ENCODE results near the gene ITGA2B. TPM values are rescaled to one million over a fixed set of nuclear protein-coding genes. Genes with fewer than 3 reads are reported as not detected.

The ITGA2B gene
- total RNA-seq, 2 experiments from 2014 or later, result 0.27 to 0.47 TPM

GRCh38 chr17:44385287-44386181 lies 3.9 kb downstream of the ITGA2B start:
- H3K27ac Mint-ChIP-seq, result no peak overlapping the region
- peak; percentile 84 for DNase-seq
- H3K4me3 Mint-ChIP-seq, result peak overlapping the region; percentile 67
- peaks cover 22% of the 10 kb centered on the region for H3K4me1 Mint-ChIP-seq
- ChIA-PET CTCF (interaction anchor here (1.0 to 1.8 kb wide), 5 partner anchors 9 to 175 kb away, joined by 3 to 7 read pairs (median 4); partner anchors contain the start of gene FAM171A2), POLR2A (interaction anchor here (0.6 kb wide), 1 partner anchor 166 kb away, joined by 4 read pairs; the partner anchor contains the start of gene UBTF)
- peaks cover 35% of the 10 kb centered on the region for H3K27me3 Mint-ChIP-seq
- no peaks in the 10 kb centered on the region for H3K9me3 Mint-ChIP-seq
- H3K36me3 Mint-ChIP-seq (ENCODE audit: low read depth), result peaks cover 2% of the 10 kb centered on the region

DNA sequence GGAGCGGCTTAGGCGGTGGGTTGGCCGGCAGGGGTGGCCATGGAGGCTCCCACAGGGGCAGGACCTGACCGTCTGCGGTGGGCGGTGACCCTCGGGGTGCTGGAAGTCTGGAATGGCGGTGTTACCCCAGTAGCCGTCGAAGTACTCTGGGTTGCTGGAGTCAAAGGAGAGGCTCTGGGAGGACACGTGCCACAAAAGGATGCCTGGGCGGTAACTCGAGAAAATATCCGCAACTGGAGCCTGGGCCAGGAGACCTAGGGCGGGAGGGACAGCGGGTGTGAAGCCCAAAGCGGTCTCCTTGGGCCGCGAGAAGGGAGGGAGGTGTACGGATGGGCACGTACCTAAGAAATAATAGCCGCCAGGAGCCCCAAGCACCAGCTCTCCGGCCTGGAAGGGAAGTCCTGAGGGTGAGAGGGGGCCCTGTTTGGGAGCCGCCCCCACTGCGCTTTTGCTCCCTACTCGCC lies 4.6 kb downstream of the ITGA2B start:
- ChIA-PET POLR2A (interaction anchor here (0.6 kb wide), 1 partner anchor 166 kb away, joined by 4 read pairs; the partner anchor contains the start of gene UBTF), CTCF (interaction anchor here (1.0 to 1.8 kb wide), 4 partner anchors 9 to 175 kb away, joined by 3 to 7 read pairs (median 4); partner anchors contain the start of gene FAM171A2)
- Mint-ChIP-seq H3K36me3 (ENCODE audit: low read depth) (peaks cover 2% of the 10 kb centered on the region), H3K4me3 (peak overlapping the region; percentile 67), H3K9me3 (no peaks in the 10 kb centered on the region), H3K4me1 (peaks cover 19% of the 10 kb centered on the region), H3K27ac (peak overlapping the region; percentile 31), H3K27me3 (peaks cover 35% of the 10 kb centered on the region)
- no peak for DNase-seq

DNA sequence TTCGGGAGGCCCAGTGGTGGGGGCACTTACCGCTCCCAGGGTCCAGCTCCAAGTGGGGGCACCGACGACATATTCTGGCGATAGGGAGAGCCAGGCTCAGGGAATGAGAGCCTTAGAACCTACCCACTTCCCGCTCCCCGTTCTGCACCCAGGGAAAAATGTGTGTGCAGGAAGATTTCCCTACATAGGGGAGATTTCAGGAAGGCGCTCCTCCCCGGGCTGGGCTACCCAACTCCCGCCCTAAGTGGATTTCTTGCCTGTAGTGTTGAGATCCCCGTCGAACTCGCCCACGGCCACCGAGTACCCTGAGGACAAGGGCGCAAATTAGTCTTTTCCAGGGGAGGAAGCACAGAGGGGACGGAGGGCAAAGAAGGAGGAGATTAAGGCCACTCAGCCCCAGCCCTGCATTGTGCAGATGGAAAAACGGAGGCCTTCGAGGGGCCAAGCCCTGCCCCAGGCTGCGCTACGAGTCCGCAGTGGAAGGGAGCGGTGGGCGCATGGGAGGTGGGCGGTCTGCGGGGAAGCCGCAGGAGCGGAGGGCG lies 5.1 kb downstream of the ITGA2B start:
- no peak overlapping the region for H3K27ac Mint-ChIP-seq
- H3K27me3 Mint-ChIP-seq, result peaks cover 35% of the 10 kb centered on the region
- H3K4me1 Mint-ChIP-seq, result peaks cover 14% of the 10 kb centered on the region
- no peaks in the 10 kb centered on the region for H3K9me3 Mint-ChIP-seq
- H3K4me3 Mint-ChIP-seq, result peak overlapping the region; percentile 67
- ChIA-PET POLR2A (no interaction called here), CTCF (interaction anchor here (1.0 to 1.8 kb wide), 3 partner anchors 8 to 174 kb away, joined by 3 to 7 read pairs (median 4); partner anchors contain the start of gene FAM171A2)
- H3K36me3 Mint-ChIP-seq (ENCODE audit: low read depth), result peaks cover 2% of the 10 kb centered on the region
- DNase-seq, result no peak

DNA sequence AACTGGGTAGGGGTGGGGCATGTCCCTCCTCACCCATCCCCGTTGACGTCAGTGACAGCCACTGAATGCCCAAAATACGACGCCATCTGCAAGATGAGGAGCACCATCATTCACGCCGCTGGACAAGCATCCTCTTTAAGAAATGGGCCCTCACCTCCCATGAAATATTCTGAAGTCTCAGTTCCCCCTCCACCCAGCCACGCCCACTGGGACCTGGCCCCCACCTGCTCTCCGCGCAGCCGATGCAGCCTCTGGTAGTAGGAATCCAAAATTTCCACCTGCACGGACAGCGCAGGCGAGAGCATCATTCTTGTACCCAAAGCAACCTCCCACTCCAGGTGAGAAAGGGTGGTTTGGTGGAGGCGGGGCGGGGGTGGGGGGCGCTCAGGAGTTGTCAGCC lies 5.6 kb downstream of the ITGA2B start:
- peaks cover 11% of the 10 kb centered on the region for H3K4me1 Mint-ChIP-seq
- POLR2A ChIA-PET, result no interaction called here
- H3K27ac Mint-ChIP-seq, result no peak overlapping the region
- peaks cover 35% of the 10 kb centered on the region for H3K27me3 Mint-ChIP-seq
- DNase-seq, result no peak
- no peaks in the 10 kb centered on the region for H3K9me3 Mint-ChIP-seq
- CTCF ChIA-PET, result no interaction called here
- H3K36me3 Mint-ChIP-seq (ENCODE audit: low read depth), result peaks cover under 1% of the 10 kb centered on the region
- H3K4me3 Mint-ChIP-seq, result no peak overlapping the region

GRCh38 chr17:44383363-44383762 lies 6.1 kb downstream of the ITGA2B start:
- CTCF ChIA-PET, result no interaction called here
- Mint-ChIP-seq H3K36me3 (ENCODE audit: low read depth) (no peaks in the 10 kb centered on the region), H3K9me3 (no peaks in the 10 kb centered on the region), H3K4me3 (no peak overlapping the region), H3K4me1 (peaks cover 10% of the 10 kb centered on the region), H3K27ac (no peak overlapping the region), H3K27me3 (peaks cover 38% of the 10 kb centered on the region)
- DNase-seq, result no peak
- POLR2A ChIA-PET, result no interaction called here

DNA sequence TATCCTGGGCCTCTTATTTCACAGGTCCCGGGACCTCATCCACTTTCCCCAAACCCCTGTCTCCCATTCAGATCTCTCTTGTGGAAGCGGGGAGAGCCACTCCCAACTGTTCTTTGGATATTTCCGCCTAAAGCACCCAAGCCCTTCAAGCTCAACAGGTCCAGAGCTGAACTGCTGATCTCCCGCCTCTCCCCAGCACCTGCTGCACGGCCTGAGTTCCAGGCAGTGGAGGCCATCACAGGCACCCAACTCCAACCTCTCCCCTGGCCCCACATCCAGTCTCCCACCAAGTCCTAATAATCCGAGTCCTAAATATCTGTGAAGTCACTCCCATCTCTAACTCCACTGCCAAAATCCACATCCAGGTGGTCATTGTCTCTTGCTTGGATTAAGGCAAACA lies 6.5 kb downstream of the ITGA2B start:
- POLR2A ChIA-PET, result no interaction called here
- DNase-seq, result no peak
- CTCF ChIA-PET, result no interaction called here
- Mint-ChIP-seq H3K36me3 (ENCODE audit: low read depth) (no peaks in the 10 kb centered on the region), H3K27me3 (peaks cover 37% of the 10 kb centered on the region), H3K27ac (no peak overlapping the region), H3K4me3 (no peak overlapping the region), H3K4me1 (peaks cover 10% of the 10 kb centered on the region), H3K9me3 (no peaks in the 10 kb centered on the region)

DNA sequence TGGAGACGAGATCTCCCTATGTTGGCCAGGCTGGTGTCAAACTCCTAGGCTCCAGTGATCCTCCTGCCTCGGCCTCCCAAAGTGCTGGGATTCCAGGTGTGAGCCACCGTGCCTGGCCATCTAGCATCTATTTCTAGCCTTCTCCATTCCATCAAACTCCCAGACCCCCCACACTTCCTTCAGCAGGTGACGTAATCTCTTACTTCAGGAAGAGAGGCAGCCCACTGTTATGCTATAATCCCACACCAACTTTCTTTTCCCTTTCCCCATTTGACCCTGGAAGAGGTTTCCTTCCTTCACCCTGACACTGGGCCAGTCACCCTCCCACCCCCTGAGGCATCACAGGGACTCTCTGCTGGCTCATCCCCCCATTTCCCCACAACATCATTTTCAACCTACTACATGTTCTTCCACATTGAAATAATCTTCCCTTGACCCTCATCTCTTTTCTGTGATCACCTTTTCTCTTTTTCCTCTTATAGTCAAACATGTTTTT lies 7.6 kb downstream of the ITGA2B start:
- Mint-ChIP-seq H3K9me3 (no peaks in the 10 kb centered on the region), H3K27ac (no peak overlapping the region), H3K36me3 (ENCODE audit: low read depth) (no peaks in the 10 kb centered on the region), H3K27me3 (peaks cover 35% of the 10 kb centered on the region), H3K4me1 (peaks cover 10% of the 10 kb centered on the region), H3K4me3 (no peak overlapping the region)
- no peak for DNase-seq
- POLR2A ChIA-PET, result no interaction called here
- CTCF ChIA-PET, result interaction anchor here (0.6 to 0.7 kb wide), 2 partner anchors 9 to 490 kb away, joined by 4 read pairs; no protein-coding TSS in a partner anchor

- Mint-ChIP-seq H3K27me3 (peaks cover 29% of the 10 kb centered on the region), H3K27ac (no peak overlapping the region), H3K4me1 (peaks cover 4% of the 10 kb centered on the region), H3K36me3 (ENCODE audit: low read depth) (no peaks in the 10 kb centered on the region), H3K9me3 (no peaks in the 10 kb centered on the region), H3K4me3 (no peak overlapping the region)
- DNase-seq, result no peak
- CTCF ChIA-PET, result interaction anchor here (1.0 to 1.5 kb wide), 3 partner anchors 15 to 171 kb away, joined by 3 to 5 read pairs (median 3); no protein-coding TSS in a partner anchor
- POLR2A ChIA-PET, result interaction anchor here (0.9 kb wide), 1 partner anchor 13 kb away, joined by 3 read pairs; no protein-coding TSS in a partner anchor
These were observed 8.7 kb downstream of the ITGA2B start for GRCh38 chr17:44380767-44381166.

- POLR2A ChIA-PET, result interaction anchor here (0.9 kb wide), 1 partner anchor 14 kb away, joined by 3 read pairs; no protein-coding TSS in a partner anchor
These were observed 9.6 kb downstream of the ITGA2B start for GRCh38 chr17:44379887-44380286.

GRCh38 chr17:44378171-44378705 lies 11.2 kb downstream of the ITGA2B start:
- no peak for DNase-seq
- Mint-ChIP-seq H3K4me3 (no peak overlapping the region), H3K27ac (no peak overlapping the region), H3K36me3 (ENCODE audit: low read depth) (no peaks in the 10 kb centered on the region), H3K4me1 (no peaks in the 10 kb centered on the region), H3K27me3 (peaks cover 17% of the 10 kb centered on the region), H3K9me3 (no peaks in the 10 kb centered on the region)
- ChIA-PET CTCF (interaction anchor here (0.6 kb wide), 2 partner anchors 150 to 155 kb away, joined by 3 read pairs; no protein-coding TSS in a partner anchor), POLR2A (no interaction called here)

More at GRCh38 chr17:44379887-44380286, 9.6 kb downstream of the ITGA2B start:
- CTCF ChIA-PET, result interaction anchor here (1.5 kb wide), 3 partner anchors 14 to 25 kb away, joined by 3 to 5 read pairs (median 4); no protein-coding TSS in a partner anchor
- Mint-ChIP-seq H3K9me3 (no peaks in the 10 kb centered on the region), H3K4me1 (peaks cover 1% of the 10 kb centered on the region), H3K27me3 (peaks cover 27% of the 10 kb centered on the region), H3K36me3 (ENCODE audit: low read depth) (no peaks in the 10 kb centered on the region), H3K27ac (no peak overlapping the region), H3K4me3 (no peak overlapping the region)
- DNase-seq, result no peak

- H3K4me3 Mint-ChIP-seq, result no peak overlapping the region
- DNase-seq, result no peak
- no peaks in the 10 kb centered on the region for H3K36me3 Mint-ChIP-seq (ENCODE audit: low read depth)
- ChIA-PET CTCF (interaction anchor here (0.9 to 1.9 kb wide), 5 partner anchors 8 to 167 kb away, joined by 3 to 5 read pairs (median 4); partner anchors contain the start of gene FAM171A2), POLR2A (no interaction called here)
- H3K27ac Mint-ChIP-seq, result peak overlapping the region; percentile 1
- no peaks in the 10 kb centered on the region for H3K4me1 Mint-ChIP-seq
- H3K27me3 Mint-ChIP-seq, result peaks cover 7% of the 10 kb centered on the region
- no peaks in the 10 kb centered on the region for H3K9me3 Mint-ChIP-seq
These were observed 12.7 kb downstream of the ITGA2B start for GRCh38 chr17:44376779-44377178.

DNA sequence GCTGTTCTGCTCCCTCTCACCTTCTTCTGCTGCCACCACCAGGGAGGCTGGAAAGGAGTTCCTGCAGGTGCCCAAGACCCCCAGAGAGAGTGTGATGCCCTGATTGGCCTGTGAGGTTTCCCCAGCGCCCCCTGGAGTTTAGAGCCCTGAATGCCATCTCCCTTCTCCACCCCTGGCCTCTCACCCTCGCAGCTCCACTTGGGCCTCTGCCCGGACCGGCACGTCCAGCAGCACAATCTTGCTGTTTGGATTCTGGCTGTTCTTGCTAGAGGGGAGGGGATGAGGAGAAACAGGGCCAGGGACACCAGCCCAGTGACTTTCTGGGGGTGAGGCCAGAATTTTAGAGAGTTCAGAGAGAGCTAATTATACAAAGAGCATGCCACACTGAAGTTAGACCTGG lies 13.3 kb downstream of the ITGA2B start:
- DNase-seq, result peak; percentile 19
- CTCF ChIA-PET, result interaction anchor here (0.9 to 1.9 kb wide), 6 partner anchors 9 to 172 kb away, joined by 3 to 5 read pairs (median 4); partner anchors contain the start of gene FAM171A2
- no peak overlapping the region for H3K4me3 Mint-ChIP-seq
- POLR2A ChIA-PET, result no interaction called here
- H3K27me3 Mint-ChIP-seq, result peaks cover 7% of the 10 kb centered on the region
- H3K27ac Mint-ChIP-seq, result no peak overlapping the region
- no peaks in the 10 kb centered on the region for H3K36me3 Mint-ChIP-seq (ENCODE audit: low read depth)
- H3K9me3 Mint-ChIP-seq, result no peaks in the 10 kb centered on the region
- no peaks in the 10 kb centered on the region for H3K4me1 Mint-ChIP-seq
